ENCODE results near the gene HOXA7.

Gene HOXA7

GRCh38 chr7:27146491-27147198 is 9.8 kb downstream of the HOXA7 start:
- DNase-seq, result no peak

- no peak for DNase-seq
Measured at GRCh38 chr7:27145914-27146412, 10.5 kb downstream of the HOXA7 start.

GRCh38 chr7:27145165-27145913 is 11.1 kb downstream of the HOXA7 start:
- DNase-seq, result no peak

- no peak for DNase-seq
Measured at GRCh38 chr7:27144781-27145164, 11.7 kb downstream of the HOXA7 start.

GRCh38 chr7:27143950-27144780 is 12.3 kb downstream of the HOXA7 start:
- DNase-seq, result no peak

GRCh38 chr7:27143023-27143949 is 13.2 kb downstream of the HOXA7 start, which contains the start of gene HOXA5:
Gene HOXA5 (minus strand): TSS chr7:27143681. CDS start chr7:27143607, 74 bp downstream.
- no peak for DNase-seq

GRCh38 chr7:27142580-27143022 is 13.9 kb downstream of the HOXA7 start:
- DNase-seq, result no peak

- DNase-seq, result no peak
Measured at GRCh38 chr7:27141923-27142579, 14.4 kb downstream of the HOXA7 start.

GRCh38 chr7:27141137-27141922 is 15.1 kb downstream of the HOXA7 start:
- no peak for DNase-seq

GRCh38 chr7:27140126-27140857 is 16.2 kb downstream of the HOXA7 start:
- no peak for DNase-seq

- DNase-seq, result no peak
Measured at GRCh38 chr7:27139334-27140125, 16.9 kb downstream of the HOXA7 start.

GRCh38 chr7:27138985-27139333 is 17.5 kb downstream of the HOXA7 start:
- DNase-seq, result no peak

- DNase-seq, result no peak
Measured at GRCh38 chr7:27138472-27138871, 18.0 kb downstream of the HOXA7 start.

- no peak for DNase-seq
Measured at GRCh38 chr7:27137640-27138315, 18.7 kb downstream of the HOXA7 start.

- no peak for DNase-seq
Measured at GRCh38 chr7:27134392-27134791, 22.1 kb downstream of the HOXA7 start.

GRCh38 chr7:27133409-27134231 is 22.9 kb downstream of the HOXA7 start:
- no peak for DNase-seq

GRCh38 chr7:27132978-27133377 is 23.5 kb downstream of the HOXA7 start:
- DNase-seq, result no peak

GRCh38 chr7:27132214-27132613 is 24.3 kb downstream of the HOXA7 start:
- DNase-seq, result no peak
